Measurements from ENCODE around the gene ZNF444. TPM values are rescaled to one million over a fixed set of nuclear protein-coding genes. Genes with fewer than 3 reads are reported as not detected.

ZNF444 gene
- total and polyA plus RNA-seq, 9 of the 15 experiments (the other 6 are each of a cell fraction or from before 2014, with no cell fraction given), result 0.39 to 40.0 (median 6.9) TPM

- TF ChIP-seq RERE (CRISPR knock-in tag; IDR thresholded peaks at IDR 0.05; ENCODE audit: borderline replicate concordance) (no peak), RB1 (IDR thresholded peaks at IDR 0.05; ENCODE audit: low read depth) (peak; percentile 55; the same call in 1 of the 2 replicates), KAT7 (CRISPR knock-in tag; IDR thresholded peaks at IDR 0.05; ENCODE audit: borderline replicate concordance) (peak; percentile 13; the same call in 1 of the 2 replicates), ZMIZ1 (IDR thresholded peaks at IDR 0.05; ENCODE audit: low read depth in 2 of 2, low read length in 2 of 2) (no peak), CTBP1 (IDR thresholded peaks at IDR 0.05; ENCODE audit: borderline replicate concordance) (0 out of 2 replicates have a peak, but pooled peaks have one; percentile 13), CHD4 (IDR thresholded peaks at IDR 0.05; ENCODE audit: insufficient read depth, insufficient replicate concordance, low read depth, low read length, poor library complexity, severe bottlenecking) (no peak), ZNF324 (CRISPR knock-in tag; IDR thresholded peaks at IDR 0.05) (no peak), ADNP (tag; IDR thresholded peaks at IDR 0.05) (no peak), HOMEZ (CRISPR knock-in tag; IDR thresholded peaks at IDR 0.05) (no peak), ETV6 (IDR thresholded peaks at IDR 0.05; ENCODE audit: borderline replicate concordance in 1 of 2, low read depth in 2 of 2, low read length in 1 of 2) (no peak), ETV6 (CRISPR knock-in tag; IDR thresholded peaks at IDR 0.05; ENCODE audit: borderline replicate concordance) (no peak), MTA1 (IDR thresholded peaks at IDR 0.05; ENCODE audit: borderline replicate concordance) (no peak), OTX1 (CRISPR knock-in tag; IDR thresholded peaks at IDR 0.05) (no peak), ARID1B (IDR thresholded peaks at IDR 0.05) (0 out of 2 replicates have a peak, but pooled peaks have one; percentile 10), PRPF4 (IDR thresholded peaks at IDR 0.05; ENCODE audit: insufficient read depth, low read depth, low read length, poor library complexity, severe bottlenecking) (peak; percentile 46)
Measured at GRCh38 chr19:56120371-56121179, 20.5 kb upstream of the ZNF444 start (continued).
